Esophagus muscularis mucosa (tissue), 4 donors: ENCODE data around the gene SLC9A6. TPM values are rescaled to one million over a fixed set of nuclear protein-coding genes. Genes with fewer than 3 reads are reported as not detected.
A peak's percentile ranks its signal among the peaks of the same experiment; 100 is the strongest.
"Not testable (repeated sequence)": the region's sequence is repeated elsewhere in the genome, so short reads cannot be mapped to it uniquely, and the experiment has no call there.

Experiments
- DNase-seq: peaks from one replicate; pipeline ENCODE4 v3.0.0-alpha.2; 2017; ENCODE audit errors: extremely low spot score
- H3K27ac ChIP-seq, 4 donors: fragments of 200-600 bp; sonication (generic); replicated peaks in 1 of 4; 1 replicate in 3 of 4; 2 replicates in 1 of 4; pipeline ENCODE4 v1.5.1; 2016 to 2019; ENCODE audit warnings: mild to moderate bottlenecking in 1 of 4
- H3K27me3 ChIP-seq, 4 donors: fragments of 200-600 bp; sonication (generic); one replicate each; pipeline versions ENCODE4 v1.5.1 to v1.6.0; 2016 to 2019
- H3K36me3 ChIP-seq, 4 donors: fragments of 200-600 bp; sonication (generic); one replicate each; pipeline ENCODE4 v1.5.1; 2016 to 2019
- H3K4me1 ChIP-seq, 4 donors: fragments of 200-600 bp; sonication (generic); one replicate each; pipeline ENCODE4 v1.5.1; 2016 to 2019
- H3K4me3 ChIP-seq, 4 donors: fragments of 200-600 bp; sonication (generic); 1 replicate in 2 of 4; 2 replicates in 2 of 4; pipeline ENCODE4 v1.5.1; 2016 to 2019; ENCODE audit warnings: mild to moderate bottlenecking in 4 of 4, moderate library complexity in 1 of 4
- H3K9me3 ChIP-seq, 4 donors: fragments of 200-600 bp; sonication (generic); 1 replicate in 3 of 4; 2 replicates in 1 of 4; pipeline ENCODE4 v1.5.1; 2016 to 2019
- CTCF ChIP-seq, 3 experiments: fragments of 200-600 bp in 2 of 3; fragments of 450-650 bp in 1 of 3; sonication (generic) in 2 of 3; IDR thresholded peaks; one replicate each; pipeline ENCODE4 v1.5.1; 2017 to 2019; ENCODE audit warnings: antibody characterized with exemption in 3 of 3, mild to moderate bottlenecking in 2 of 3, moderate library complexity in 1 of 3
- EP300 ChIP-seq: sonication (generic); formaldehyde crosslinking; IDR thresholded peaks from one replicate; pipeline ENCODE4 v1.6.1; 2017; ENCODE audit warnings: antibody characterized with exemption
- POLR2A ChIP-seq: fragments of 450-650 bp; IDR thresholded peaks from one replicate; pipeline ENCODE4 v1.6.1; 2017; ENCODE audit warnings: antibody characterized with exemption, moderate library complexity, mild to moderate bottlenecking, low read depth
- POLR2AphosphoS5 ChIP-seq, 2 donors: sonication (generic); formaldehyde crosslinking; IDR thresholded peaks; one replicate each; pipeline ENCODE4 v1.6.1; 2017; ENCODE audit warnings: antibody characterized with exemption in 2 of 2
- WGBS: methylation state at CpG from one replicate; pipeline ENCODE4 v1.1.5; 2018; 5-methylcytosine and 5-hydroxymethylcytosine counted together
- intact Hi-C: fragments of 100-400 bp; cut with DNase I; formaldehyde crosslinking; loops from one replicate; pipeline ENCODE4 v1.15.1; 2023
- total RNA-seq, 4 donors: library from RNA; depleted of rRNA; stranded (reverse); fragments of >200 nt; gene quantifications; one replicate each; pipeline versions ENCODE4 v1.1.0 to v1.2.1, GENCODE V29; 2016

The SLC9A6 gene
- total RNA-seq, 4 donors from 2014 or later = 12.9 to 17.4 (median 13.7) TPM

- 47% methylated on average over 7 of the region's 7 CpGs for WGBS
- H3K4me3 ChIP-seq = no peak overlapping the region
Observed at GRCh38 chrX:136067966-136068365, 82.7 kb downstream of the SLC9A6 start.

GRCh38 chrX:136076942-136077341 is 91.7 kb downstream of the SLC9A6 start:
- TF ChIP-seq POLR2AphosphoS5 (IDR thresholded peaks at IDR 0.05) (no peak), POLR2A (no peak)
- Histone ChIP-seq H3K27ac (no peak overlapping the region), H3K4me1 (no peaks in the 10 kb centered on the region), H3K36me3 (no peaks in the 10 kb centered on the region), H3K27me3 (no peaks in the 10 kb centered on the region), H3K9me3 (no peaks in the 10 kb centered on the region), H3K4me3 (no peak overlapping the region)
- DNase-seq = no peak
- WGBS = 62% methylated on average over 5 of the region's 5 CpGs
- intact Hi-C loops = no loop called here

More at GRCh38 chrX:136067966-136068365, 82.7 kb downstream of the SLC9A6 start:
- no peak for DNase-seq
- Histone ChIP-seq H3K27me3 (no peaks in the 10 kb centered on the region), H3K27ac (peak overlapping the region; percentile 81 to 90 (median 85)), H3K4me1 (peaks cover 0 to 53% (median 36%) of the 10 kb centered on the region in 4 donors), H3K36me3 (no peaks in the 10 kb centered on the region), H3K9me3 (no peaks in the 10 kb centered on the region)
- TF ChIP-seq POLR2A (no peak), POLR2AphosphoS5 (IDR thresholded peaks at IDR 0.05) (no peak), EP300 (no peak), CTCF (IDR thresholded peaks at IDR 0.05) (no peak)
- intact Hi-C loops = no loop called here

GRCh38 chrX:136080766-136081165 is 95.5 kb downstream of the SLC9A6 start:
- Histone ChIP-seq H3K36me3 (no peaks in the 10 kb centered on the region), H3K4me3 (no peak overlapping the region), H3K4me1 (no peaks in the 10 kb centered on the region), H3K27me3 (no peaks in the 10 kb centered on the region), H3K27ac (no peak overlapping the region), H3K9me3 (no peaks in the 10 kb centered on the region)
- TF ChIP-seq CTCF (IDR thresholded peaks at IDR 0.05) (no peak), POLR2AphosphoS5 (IDR thresholded peaks at IDR 0.05) (no peak), POLR2A (no peak), EP300 (no peak)
- intact Hi-C loops = no loop called here
- DNase-seq = no peak

- 77% methylated on average over 2 of the region's 2 CpGs for WGBS
- DNase-seq = no peak
- Histone ChIP-seq H3K27me3 (no peaks in the 10 kb centered on the region), H3K27ac (no peak overlapping the region), H3K4me1 (no peaks in the 10 kb centered on the region), H3K9me3 (no peaks in the 10 kb centered on the region), H3K4me3 (no peak overlapping the region), H3K36me3 (no peaks in the 10 kb centered on the region)
- no peak for TF ChIP-seq POLR2A
- TF ChIP-seq POLR2AphosphoS5 (IDR thresholded peaks at IDR 0.05) = no peak
- no peak for TF ChIP-seq CTCF (IDR thresholded peaks at IDR 0.05)
- no peak for TF ChIP-seq EP300
- intact Hi-C loops = no loop called here
Observed at GRCh38 chrX:136086521-136086920, 101.3 kb downstream of the SLC9A6 start.

- DNase-seq, H3K9me3 ChIP-seq, intact Hi-C loops, H3K27ac ChIP-seq, H3K27me3 ChIP-seq, H3K4me3 ChIP-seq, H3K36me3 ChIP-seq, H3K4me1 ChIP-seq: not testable (repeated sequence)
- WGBS = 98% methylated on average over 4 of the region's 6 CpGs
Observed at GRCh38 chrX:136091898-136092297, 106.7 kb downstream of the SLC9A6 start.

- no peak overlapping the region for H3K4me3 ChIP-seq
- H3K27me3 ChIP-seq = no peaks in the 10 kb centered on the region
- no peaks in the 10 kb centered on the region for H3K9me3 ChIP-seq
- no peaks in the 10 kb centered on the region for H3K36me3 ChIP-seq
- WGBS = 77% methylated on average over 3 of the region's 3 CpGs
- intact Hi-C loops = no loop called here
- no peak for DNase-seq
- H3K27ac ChIP-seq = no peak overlapping the region
- TF ChIP-seq CTCF (IDR thresholded peaks at IDR 0.05) (no peak), EP300 (no peak), POLR2AphosphoS5 (IDR thresholded peaks at IDR 0.05) (no peak), POLR2A (no peak)
- H3K4me1 ChIP-seq = no peaks in the 10 kb centered on the region
Observed at GRCh38 chrX:136094962-136095361, 109.7 kb downstream of the SLC9A6 start.
